HepG2 (cell line): ENCODE results near the gene FAM193A. TPM values are rescaled to one million over a fixed set of nuclear protein-coding genes. Genes with fewer than 3 reads are reported as not detected.

ENCODE experiments used
- ATAC-seq: fragments of 200-7000 bp; cut with Tn5 transposase; 3 replicates; pipeline ENCODE4 v1.9.1; 2020; ENCODE audit warnings: mild to moderate bottlenecking, moderate library complexity
- BruUV-seq: library from RNA; stranded (reverse); fragments of 400-500 nt; replicated peaks from 2 replicates; lab custom pipeline; 2021; lab: Mats Ljungman, UMichigan
- CTCF ChIA-PET: fragments of 300-600 bp; formaldehyde crosslinking; extraction: SDS; loops from one replicate; lab custom pipeline; 2021; ENCODE audit warnings: low total read pairs, inconsistent platforms, low intra/inter-chr PET ratio; lab: Yijun Ruan, JAX
- POLR2A ChIA-PET: fragments of 350-600 bp; sonication (Branson Sonifier 250); formaldehyde crosslinking; loops from one replicate; lab custom pipeline; 2020; ENCODE audit warnings: antibody characterized with exemption, inconsistent platforms; lab: Yijun Ruan, JAX
- DNase-seq: peaks from one replicate; pipeline ENCODE4 v3.0.0-alpha.2; 2015; ENCODE audit warnings: low spot score
- FAIRE-seq: peaks from 3 replicates; lab custom pipeline; 2011; peaks lifted over from hg19 to GRCh38; lab: Jason Lieb, UNC
- H2AFZ ChIP-seq: one replicate; pipeline ENCODE4 v1.6.1; 2011; ENCODE audit warnings: low read length, inconsistent platforms
- H3K27ac ChIP-seq: fragments of 300-600 bp; 3 replicates; pipeline ENCODE4 v1.8.0; 2011; ENCODE audit warnings: mixed run types, mild to moderate bottlenecking, mixed read lengths, low read length, inconsistent platforms; ENCODE audit not compliant: insufficient read depth; ENCODE audit errors: extremely low read length
- H3K27me3 ChIP-seq, 2 experiments: fragments of 200-600 bp in 1 of 2; 2 replicates in 1 of 2; 3 replicates in 1 of 2; pipeline versions ENCODE4 v1.6.0 to v1.8.0; 2011; ENCODE audit warnings: low read length in 2 of 2, mild to moderate bottlenecking in 2 of 2, moderate library complexity in 2 of 2, inconsistent platforms in 1 of 2; ENCODE audit not compliant: insufficient read depth in 2 of 2, control insufficient read depth in 1 of 2
- H3K36me3 ChIP-seq, 2 experiments: fragments of 200-600 bp in 1 of 2; replicated peaks in 1 of 2; 2 replicates in 1 of 2; 3 replicates in 1 of 2; pipeline versions ENCODE4 v1.5.1 to v1.8.0; 2011; ENCODE audit warnings: low read length in 2 of 2, inconsistent platforms in 1 of 2; ENCODE audit not compliant: insufficient read depth in 2 of 2, control insufficient read depth in 1 of 2
- H3K4me1 ChIP-seq: 2 replicates; pipeline ENCODE4 v1.5.1; 2012; ENCODE audit warnings: low read length, inconsistent platforms; ENCODE audit not compliant: insufficient read depth
- H3K4me2 ChIP-seq: 2 replicates; pipeline ENCODE4 v1.6.0; 2011; ENCODE audit warnings: low read depth, low read length, inconsistent platforms
- H3K4me3 ChIP-seq, 3 experiments: fragments of 200-600 bp in 1 of 3; sonication (generic), shearing (Covaris generic) in 1 of 3; replicated peaks in 1 of 3; 2 replicates each; pipeline ENCODE4 v1.5.1; 2011 to 2016; ENCODE audit warnings: low read length in 3 of 3, inconsistent platforms in 2 of 3, low read depth in 2 of 3, mild to moderate bottlenecking in 2 of 3, control low read depth in 1 of 3, mixed read lengths in 1 of 3; ENCODE audit not compliant: insufficient read depth in 1 of 3
- H3K79me2 ChIP-seq: one replicate; pipeline ENCODE4 v1.6.1; 2011; ENCODE audit warnings: low read length, inconsistent platforms; ENCODE audit not compliant: insufficient read depth
- H3K9ac ChIP-seq: 2 replicates; pipeline ENCODE4 v1.6.0; 2011; ENCODE audit warnings: mild to moderate bottlenecking, low read depth, low read length, inconsistent platforms; ENCODE audit not compliant: insufficient read depth
- H3K9me3 ChIP-seq: 2 replicates; pipeline ENCODE4 v1.5.1; 2012; ENCODE audit warnings: mild to moderate bottlenecking, low read length
- H4K20me1 ChIP-seq: 2 replicates; pipeline ENCODE4 v1.6.0; 2011; ENCODE audit warnings: inconsistent platforms, mild to moderate bottlenecking, low read length, moderate library complexity; ENCODE audit not compliant: insufficient read depth
- ARHGAP35 ChIP-seq: sonication (generic); formaldehyde crosslinking; IDR thresholded peaks from 2 replicates; pipeline ENCODE4 v1.9.0; 2022; ENCODE audit warnings: mild to moderate bottlenecking, inconsistent platforms, moderate library complexity, missing genetic modification reagents, borderline replicate concordance
- NR2C2 ChIP-seq: sonication (generic); formaldehyde crosslinking; IDR thresholded peaks from 2 replicates; pipeline ENCODE4 v1.4.0; 2020; ENCODE audit warnings: missing genetic modification reagents, mild to moderate bottlenecking, moderate library complexity, borderline replicate concordance
- SUZ12 ChIP-seq: fragments of 150-350 bp; IDR thresholded peaks from 2 replicates; pipeline ENCODE4 v1.6.1; 2014; ENCODE audit warnings: low read depth, low read length
- ZBTB39 ChIP-seq: sonication (generic); formaldehyde crosslinking; IDR thresholded peaks from 2 replicates; pipeline ENCODE4 v1.5.0; 2020; ENCODE audit warnings: missing genetic modification reagents
- ZNF431 ChIP-seq: sonication (generic); formaldehyde crosslinking; IDR thresholded peaks from 2 replicates; pipeline ENCODE4 v1.9.0; 2022; ENCODE audit warnings: missing genetic modification reagents, low read depth, mild to moderate bottlenecking, borderline replicate concordance
- WGBS: methylation state at CpG from one replicate; pipeline ENCODE4 v1.1.6; 2017; ENCODE audit warnings: low lambda C conversion rate; 5-methylcytosine and 5-hydroxymethylcytosine counted together
- in situ Hi-C: cut with HindIII; loops from 2 replicates; pipeline ENCODE4 v1.10.0; 2017; ENCODE audit warnings: low pct_unique_long_range_greater_than_20kb; ENCODE audit not compliant: extremely low pct_ligation_motif_present
- intact Hi-C: fragments of 100-400 bp; cut with micrococcal nuclease; formaldehyde crosslinking; loops from one replicate; pipeline ENCODE4 v1.10.0; 2022; ENCODE audit not compliant: unreplicated experiment
- polyA plus RNA-seq, 8 experiments: library from polyadenylated mRNA; depleted of rRNA in 3 of 8; stranded (reverse) in 7 of 8; unstranded in 1 of 8; fragments of >200 nt; fragmentation: Illumina TruSeq in 4 of 8; extraction: Trizol in 4 of 8; gene quantifications; 2 replicates each; pipeline versions ENCODE4 v1.2.1 to v1.2.3, GENCODE V29; 2011 to 2016; ENCODE audit warnings: low read depth in 4 of 8, missing spikeins in 1 of 8, mixed read lengths in 1 of 8; ENCODE audit not compliant: insufficient read depth in 1 of 8
- total RNA-seq, 5 experiments: library from RNA; depleted of rRNA; stranded (reverse); fragments of >200 nt; fragmentation: Illumina TruSeq; extraction: Trizol; gene quantifications; 2 replicates each; pipeline ENCODE4 v1.2.3, GENCODE V29; 2016; ENCODE audit warnings: low read depth in 1 of 5
- TF ChIP-seq, protein P1 (sequence below): sonication (generic); formaldehyde crosslinking; IDR thresholded peaks from 2 replicates; pipeline ENCODE4 v1.4.0; 2020; ENCODE audit warnings: missing genetic modification reagents, low read depth, mild to moderate bottlenecking, borderline replicate concordance

Gene FAM193A
- total and polyA plus RNA-seq, 2 of the 13 experiments (the other 11 are each of a cell fraction or from before 2014, with no cell fraction given), result 5.7 to 8.7 TPM

GRCh38 chr4:2619459-2619858, 83.0 kb downstream of the FAM193A start:
- Histone ChIP-seq H3K9me3 (no peaks in the 10 kb centered on the region), H3K4me3 (no peak overlapping the region), H3K79me2 (peaks cover 75% of the 10 kb centered on the region), H3K27me3 (no peaks in the 10 kb centered on the region), H4K20me1 (peaks cover 18% of the 10 kb centered on the region), H3K9ac (no peak overlapping the region), H3K36me3 (peaks cover 0 to 6% of the 10 kb centered on the region in 2 experiments; a peak in 4 of 5 replicates), H3K4me2 (no peak overlapping the region), H2AFZ (no peak overlapping the region), H3K4me1 (peaks cover 39% of the 10 kb centered on the region), H3K27ac (no peak overlapping the region)
- no peak for ATAC-seq
- BruUV-seq, result no TSS peak
- intact Hi-C loops, result no loop called here
- FAIRE-seq, result no peak
- in situ Hi-C loops, result no loop called here
- no peak for TF ChIP-seq SUZ12
- TF ChIP-seq, protein P1, sequence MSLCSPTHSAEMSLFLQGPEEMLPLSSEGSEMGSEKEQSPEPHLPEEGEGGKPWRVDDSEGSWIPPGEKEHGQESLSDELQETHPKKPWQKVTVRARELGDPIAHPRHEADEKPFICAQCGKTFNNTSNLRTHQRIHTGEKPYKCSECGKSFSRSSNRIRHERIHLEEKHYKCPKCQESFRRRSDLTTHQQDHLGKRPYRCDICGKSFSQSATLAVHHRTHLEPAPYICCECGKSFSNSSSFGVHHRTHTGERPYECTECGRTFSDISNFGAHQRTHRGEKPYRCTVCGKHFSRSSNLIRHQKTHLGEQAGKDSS (CRISPR knock-in tag), result no peak
- no peak for TF ChIP-seq NR2C2 (CRISPR knock-in tag)
- TF ChIP-seq ZNF431, result no peak
- TF ChIP-seq ZBTB39 (CRISPR knock-in tag), result no peak
- no peak for TF ChIP-seq ARHGAP35 (CRISPR knock-in tag)
- ChIA-PET CTCF (no interaction called here), POLR2A (no interaction called here)
- 97% methylated on average over 8 of the region's 8 CpGs for WGBS
- DNase-seq, result no peak
